IMR-90 (cell line): ENCODE measurements around the gene SNRPB2. TPM values are rescaled to one million over a fixed set of nuclear protein-coding genes. Genes with fewer than 3 reads are reported as not detected.

Experiments used
- ATAC-seq: fragments of 200-7000 bp; cut with Tn5 transposase; 2 replicates; pipeline ENCODE4 v1.9.1; 2020; ENCODE audit warnings: low read depth, mild to moderate bottlenecking, moderate library complexity
- BruUV-seq: library from RNA; stranded (reverse); fragments of 400-500 nt; replicated peaks from 2 replicates; lab custom pipeline; 2021; lab: Mats Ljungman, UMichigan
- CTCF ChIA-PET: fragments of 300-600 bp; formaldehyde crosslinking; extraction: SDS; loops from one replicate; lab custom pipeline; 2021; ENCODE audit warnings: antibody characterized with exemption; lab: Yijun Ruan, JAX
- POLR2A ChIA-PET: fragments of 300-600 bp; sonication (Branson Sonifier 250); formaldehyde crosslinking; loops from one replicate; lab custom pipeline; 2022; ENCODE audit warnings: antibody characterized with exemption; ENCODE audit not compliant: unreplicated experiment; lab: Charles Lee
- DNase-seq: peaks from one replicate; pipeline ENCODE4 v3.0.0; 2013
- H2AFZ ChIP-seq: replicated peaks from 2 replicates; pipeline ENCODE3; 2013; ENCODE audit warnings: low read length, mild to moderate bottlenecking; ENCODE audit not compliant: poor library complexity
- H2AK5ac ChIP-seq: 2 replicates; pipeline ENCODE4 v1.6.1; 2013; ENCODE audit warnings: low read depth, low read length, inconsistent platforms
- H2AK9ac ChIP-seq: replicated peaks from 2 replicates; pipeline ENCODE3; 2013; ENCODE audit warnings: mild to moderate bottlenecking, low read depth, low read length, moderate library complexity; ENCODE audit not compliant: poor library complexity
- H2BK120ac ChIP-seq: 2 replicates; pipeline ENCODE4 v1.6.1; 2013; ENCODE audit warnings: low read depth, low read length, inconsistent platforms
- H2BK15ac ChIP-seq: 3 replicates; pipeline ENCODE4 v1.6.1; 2013; ENCODE audit warnings: low read depth, low read length, inconsistent platforms
- H2BK20ac ChIP-seq: 2 replicates; pipeline ENCODE4 v1.6.1; 2013; ENCODE audit warnings: low read depth, mild to moderate bottlenecking, inconsistent platforms, low read length, moderate library complexity
- H2BK5ac ChIP-seq: 2 replicates; pipeline ENCODE4 v1.6.1; 2013; ENCODE audit warnings: mild to moderate bottlenecking, low read depth, low read length, inconsistent platforms; ENCODE audit not compliant: poor library complexity, severe bottlenecking
- H3K14ac ChIP-seq: replicated peaks from 2 replicates; pipeline ENCODE4 v1.6.1; 2013; ENCODE audit warnings: low read depth, low read length, inconsistent platforms
- H3K18ac ChIP-seq: 2 replicates; pipeline ENCODE4 v1.6.1; 2013; ENCODE audit warnings: low read depth, low read length, control low read depth
- H3K23ac ChIP-seq: 2 replicates; pipeline ENCODE4 v1.6.1; 2013; ENCODE audit warnings: low read depth, low read length, inconsistent platforms
- H3K27ac ChIP-seq: 2 replicates; pipeline ENCODE4 v1.5.1; 2013; ENCODE audit warnings: mild to moderate bottlenecking, control low read depth, low read length; ENCODE audit not compliant: insufficient read depth
- H3K27me3 ChIP-seq: 2 replicates; pipeline ENCODE4 v1.6.1; 2013; ENCODE audit warnings: low read length; ENCODE audit not compliant: control insufficient read depth, insufficient read depth
- H3K36me3 ChIP-seq: 2 replicates; pipeline ENCODE4 v1.6.1; 2013; ENCODE audit warnings: low read length, mixed read lengths; ENCODE audit not compliant: control insufficient read depth, insufficient read depth
- H3K4ac ChIP-seq: 2 replicates; pipeline ENCODE4 v1.6.1; 2013; ENCODE audit warnings: low read depth, low read length, inconsistent platforms
- H3K4me1 ChIP-seq: 2 replicates; pipeline ENCODE4 v1.6.1; 2013; ENCODE audit warnings: low read length, mixed read lengths; ENCODE audit not compliant: control insufficient read depth, insufficient read depth
- H3K4me2 ChIP-seq: 2 replicates; pipeline ENCODE4 v1.6.1; 2013; ENCODE audit warnings: low read depth, mild to moderate bottlenecking, control low read depth, low read length, moderate library complexity
- H3K4me3 ChIP-seq: 2 replicates; pipeline ENCODE4 v1.5.1; 2013; ENCODE audit warnings: low read depth, mild to moderate bottlenecking, control low read depth, low read length, moderate library complexity; ENCODE audit not compliant: insufficient read depth
- H3K56ac ChIP-seq: 2 replicates; pipeline ENCODE4 v1.6.1; 2013; ENCODE audit warnings: low read length, inconsistent platforms; ENCODE audit not compliant: insufficient read depth; ENCODE audit errors: extremely low read depth
- H3K79me1 ChIP-seq, 2 experiments: 2 replicates each; pipeline ENCODE4 v1.6.1; 2013; ENCODE audit warnings: low read length in 2 of 2, inconsistent platforms in 1 of 2, low read depth in 1 of 2
- H3K9ac ChIP-seq: 2 replicates; pipeline ENCODE4 v1.6.1; 2013; ENCODE audit warnings: low read depth, low read length, control low read depth
- H3K9me1 ChIP-seq: 2 replicates; pipeline ENCODE4 v1.6.1; 2013; ENCODE audit warnings: low read length, inconsistent platforms; ENCODE audit not compliant: insufficient read depth
- H3K9me3 ChIP-seq: 2 replicates; pipeline ENCODE4 v1.6.1; 2013; ENCODE audit warnings: low read length; ENCODE audit not compliant: control insufficient read depth, insufficient read depth
- H4K20me1 ChIP-seq: 2 replicates; pipeline ENCODE4 v1.6.1; 2013; ENCODE audit warnings: low read length, inconsistent platforms; ENCODE audit not compliant: insufficient read depth
- H4K5ac ChIP-seq: 2 replicates; pipeline ENCODE4 v1.6.1; 2013; ENCODE audit warnings: mild to moderate bottlenecking, low read depth, low read length, control low read depth
- H4K8ac ChIP-seq, 2 experiments: 2 replicates each; pipeline ENCODE4 v1.6.1; 2013; ENCODE audit warnings: low read depth in 2 of 2, low read length in 2 of 2, control low read depth in 1 of 2, inconsistent platforms in 1 of 2
- H4K91ac ChIP-seq: 2 replicates; pipeline ENCODE4 v1.6.1; 2013; ENCODE audit warnings: low read depth, low read length, inconsistent platforms; ENCODE audit not compliant: insufficient read depth
- BHLHE40 ChIP-seq: fragments of 150-350 bp; IDR thresholded peaks from 2 replicates; pipeline ENCODE4 v1.6.1; 2016; ENCODE audit warnings: mild to moderate bottlenecking, low read depth, low read length
- CEBPB ChIP-seq: IDR thresholded peaks from 2 replicates; pipeline ENCODE4 v1.6.1; 2012; ENCODE audit warnings: low read depth, low read length, improper control_type of control experiment
- CHD1 ChIP-seq: IDR thresholded peaks from 2 replicates; pipeline ENCODE4 v1.6.1; 2012; ENCODE audit warnings: low read depth, low read length, improper control_type of control experiment
- FOS ChIP-seq: fragments of 150-350 bp; IDR thresholded peaks from 2 replicates; pipeline ENCODE4 v1.6.1; 2016; ENCODE audit warnings: low read depth, low read length
- MAFK ChIP-seq: IDR thresholded peaks from 2 replicates; pipeline ENCODE4 v1.6.1; 2012; ENCODE audit warnings: low read depth, low read length, improper control_type of control experiment
- MAZ ChIP-seq: IDR thresholded peaks from 2 replicates; pipeline ENCODE4 v1.6.1; 2012; ENCODE audit warnings: low read depth, mild to moderate bottlenecking, low read length, improper control_type of control experiment, moderate library complexity, borderline replicate concordance
- MXI1 ChIP-seq: IDR thresholded peaks from 2 replicates; pipeline ENCODE4 v1.6.1; 2012; ENCODE audit warnings: low read depth, mild to moderate bottlenecking, low read length, moderate library complexity, borderline replicate concordance
- NFE2L2 ChIP-seq: fragments of 150-350 bp; IDR thresholded peaks from 2 replicates; pipeline ENCODE4 v1.6.1; 2016; ENCODE audit warnings: low read depth, mild to moderate bottlenecking, low read length
- POLR2A ChIP-seq: IDR thresholded peaks from 2 replicates; pipeline ENCODE4 v1.6.1; 2012; ENCODE audit warnings: mild to moderate bottlenecking, low read depth, low read length
- RAD21 ChIP-seq: IDR thresholded peaks from 2 replicates; pipeline ENCODE4 v1.6.1; 2012; ENCODE audit warnings: low read length, improper control_type of control experiment
- RCOR1 ChIP-seq: IDR thresholded peaks from 2 replicates; pipeline ENCODE4 v1.6.1; 2012; ENCODE audit warnings: mild to moderate bottlenecking, low read length, improper control_type of control experiment; ENCODE audit not compliant: insufficient replicate concordance
- RFX5 ChIP-seq: IDR thresholded peaks from 2 replicates; pipeline ENCODE4 v1.8.0; 2012; ENCODE audit warnings: low read depth, mild to moderate bottlenecking, low read length, moderate library complexity
- SMC3 ChIP-seq: fragments of 150-350 bp; IDR thresholded peaks from 2 replicates; pipeline ENCODE4 v1.6.1; 2016; ENCODE audit warnings: low read depth, mild to moderate bottlenecking, antibody characterized with exemption, low read length, moderate library complexity
- WGBS, 2 experiments: methylation state at CpG; one replicate each; pipeline versions ENCODE4 v1.1.5 to v1.1.7; 2013; ENCODE audit warnings: missing lambda C conversion rate in 2 of 2; ENCODE audit not compliant: insufficient read length in 1 of 2; ENCODE audit errors: extremely low coverage in 2 of 2; 5-methylcytosine and 5-hydroxymethylcytosine counted together
- dilution Hi-C: fragments of 300-500 bp; cut with HindIII; formaldehyde crosslinking; loops from one replicate; pipeline ENCODE4 v1.14.3; 2018; ENCODE audit warnings: low sequenced_read_pairs; ENCODE audit not compliant: unreplicated experiment
- in situ Hi-C: fragments of 300-500 bp; cut with MboI; formaldehyde crosslinking; loops from 3 replicates; pipeline ENCODE4 v1.14.3; 2019; ENCODE audit warnings: low sequenced_read_pairs, inconsistent platforms, mixed read lengths
- intact Hi-C: fragments of 100-400 bp; cut with micrococcal nuclease; formaldehyde crosslinking; loops from 2 replicates; pipeline ENCODE4 v1.10.0; 2022
- polyA plus RNA-seq, 3 experiments: library from polyadenylated mRNA; depleted of rRNA; stranded (reverse); fragments of >200 nt; gene quantifications; 2 replicates each; pipeline ENCODE4 v1.2.3, GENCODE V29; 2012; ENCODE audit warnings: low replicate concordance in 1 of 3
- total RNA-seq: library from RNA; depleted of rRNA; stranded (reverse); fragments of >200 nt; gene quantifications from 2 replicates; pipeline ENCODE4 v1.2.3, GENCODE V29; 2012
- TF ChIP-seq, protein P1 (sequence below): fragments of 150-350 bp; IDR thresholded peaks from 2 replicates; pipeline ENCODE4 v1.6.1; 2016; ENCODE audit warnings: low read depth, mild to moderate bottlenecking, low read length, moderate library complexity, borderline replicate concordance
- TF ChIP-seq, protein P2 (sequence below): conservative IDR thresholded peaks from 2 replicates; pipeline ENCODE4 v1.5.1; 2012; ENCODE audit warnings: mild to moderate bottlenecking, low read depth, low read length, improper control_type of control experiment
- TF ChIP-seq, protein P3 (sequence below): fragments of 150-350 bp; IDR thresholded peaks from 2 replicates; pipeline ENCODE4 v1.6.1; 2017; ENCODE audit warnings: mild to moderate bottlenecking, antibody characterized with exemption, low read length, low read depth

The SNRPB2 gene
- total and polyA plus RNA-seq, 2 of the 4 experiments (the other 2 are of a cell fraction) = 27.1 to 65.6 TPM

DNA sequence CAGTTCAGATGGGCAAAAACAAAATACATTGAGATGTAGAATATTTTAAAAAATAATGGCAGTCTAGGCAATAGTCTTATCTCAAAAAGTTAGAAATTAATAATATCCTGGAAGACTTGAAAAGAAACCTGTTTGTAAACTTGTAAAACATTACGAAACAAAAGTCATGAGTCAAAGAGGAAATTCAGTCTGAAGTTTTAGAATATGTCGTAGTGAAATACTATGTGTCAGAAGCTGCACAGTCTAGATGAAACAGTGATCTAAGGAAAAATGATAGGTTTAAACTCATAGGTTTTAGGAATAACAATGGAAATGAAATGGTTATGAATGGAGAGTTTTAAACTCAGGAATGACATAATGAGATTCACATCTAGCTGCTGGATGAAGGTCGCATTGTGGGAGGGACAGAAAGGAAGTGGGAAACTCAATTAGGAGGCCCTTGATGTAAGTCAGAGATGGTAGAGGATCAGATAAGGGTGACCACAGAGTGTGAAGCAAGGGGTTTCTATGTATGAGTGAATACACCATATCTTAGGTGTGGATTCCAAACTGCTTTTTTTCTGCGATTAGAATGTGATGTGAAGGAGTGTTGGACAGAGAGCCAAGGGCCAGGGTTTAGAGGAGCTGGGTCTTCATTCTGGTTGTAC is 2.8 kb downstream of the SNRPB2 start:
- TF ChIP-seq, protein P1, sequence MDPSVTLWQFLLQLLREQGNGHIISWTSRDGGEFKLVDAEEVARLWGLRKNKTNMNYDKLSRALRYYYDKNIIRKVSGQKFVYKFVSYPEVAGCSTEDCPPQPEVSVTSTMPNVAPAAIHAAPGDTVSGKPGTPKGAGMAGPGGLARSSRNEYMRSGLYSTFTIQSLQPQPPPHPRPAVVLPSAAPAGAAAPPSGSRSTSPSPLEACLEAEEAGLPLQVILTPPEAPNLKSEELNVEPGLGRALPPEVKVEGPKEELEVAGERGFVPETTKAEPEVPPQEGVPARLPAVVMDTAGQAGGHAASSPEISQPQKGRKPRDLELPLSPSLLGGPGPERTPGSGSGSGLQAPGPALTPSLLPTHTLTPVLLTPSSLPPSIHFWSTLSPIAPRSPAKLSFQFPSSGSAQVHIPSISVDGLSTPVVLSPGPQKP = no peak
- TF ChIP-seq FOS = no peak
- TF ChIP-seq BHLHE40 = no peak
- no peak for TF ChIP-seq MAFK
- TF ChIP-seq, protein P2, sequence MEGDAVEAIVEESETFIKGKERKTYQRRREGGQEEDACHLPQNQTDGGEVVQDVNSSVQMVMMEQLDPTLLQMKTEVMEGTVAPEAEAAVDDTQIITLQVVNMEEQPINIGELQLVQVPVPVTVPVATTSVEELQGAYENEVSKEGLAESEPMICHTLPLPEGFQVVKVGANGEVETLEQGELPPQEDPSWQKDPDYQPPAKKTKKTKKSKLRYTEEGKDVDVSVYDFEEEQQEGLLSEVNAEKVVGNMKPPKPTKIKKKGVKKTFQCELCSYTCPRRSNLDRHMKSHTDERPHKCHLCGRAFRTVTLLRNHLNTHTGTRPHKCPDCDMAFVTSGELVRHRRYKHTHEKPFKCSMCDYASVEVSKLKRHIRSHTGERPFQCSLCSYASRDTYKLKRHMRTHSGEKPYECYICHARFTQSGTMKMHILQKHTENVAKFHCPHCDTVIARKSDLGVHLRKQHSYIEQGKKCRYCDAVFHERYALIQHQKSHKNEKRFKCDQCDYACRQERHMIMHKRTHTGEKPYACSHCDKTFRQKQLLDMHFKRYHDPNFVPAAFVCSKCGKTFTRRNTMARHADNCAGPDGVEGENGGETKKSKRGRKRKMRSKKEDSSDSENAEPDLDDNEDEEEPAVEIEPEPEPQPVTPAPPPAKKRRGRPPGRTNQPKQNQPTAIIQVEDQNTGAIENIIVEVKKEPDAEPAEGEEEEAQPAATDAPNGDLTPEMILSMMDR = no peak
- TF ChIP-seq MAZ = no peak
- no peak for TF ChIP-seq RAD21
- TF ChIP-seq RCOR1 = no peak
- TF ChIP-seq CEBPB = no peak
- no peak for TF ChIP-seq NFE2L2
- no peak for TF ChIP-seq RFX5
- TF ChIP-seq POLR2A = no peak
- TF ChIP-seq, protein P3, sequence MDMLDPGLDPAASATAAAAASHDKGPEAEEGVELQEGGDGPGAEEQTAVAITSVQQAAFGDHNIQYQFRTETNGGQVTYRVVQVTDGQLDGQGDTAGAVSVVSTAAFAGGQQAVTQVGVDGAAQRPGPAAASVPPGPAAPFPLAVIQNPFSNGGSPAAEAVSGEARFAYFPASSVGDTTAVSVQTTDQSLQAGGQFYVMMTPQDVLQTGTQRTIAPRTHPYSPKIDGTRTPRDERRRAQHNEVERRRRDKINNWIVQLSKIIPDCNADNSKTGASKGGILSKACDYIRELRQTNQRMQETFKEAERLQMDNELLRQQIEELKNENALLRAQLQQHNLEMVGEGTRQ = no peak
- no peak for TF ChIP-seq SMC3
- TF ChIP-seq MXI1 = no peak
- no peak for TF ChIP-seq CHD1
- Histone ChIP-seq H4K8ac (no peak overlapping the region), H3K9ac (no peak overlapping the region), H3K9me1 (peaks cover 4% of the 10 kb centered on the region), H4K20me1 (0 out of 2 replicates have a peak, but pooled peaks cover 5% of the 10 kb centered on the region), H3K27ac (no peak overlapping the region), H3K9me3 (no peaks in the 10 kb centered on the region), H2AFZ (no peak overlapping the region), H3K4ac (no peak overlapping the region), H4K91ac (no peak overlapping the region), H3K23ac (no peak overlapping the region), H3K36me3 (peaks cover 10% of the 10 kb centered on the region), H3K4me1 (no peaks in the 10 kb centered on the region; the same call in 1 of the 2 replicates), H3K14ac (no peak overlapping the region), H2AK5ac (no peak overlapping the region), H2BK20ac (no peak overlapping the region), H2BK120ac (no peak overlapping the region), H4K5ac (no peak overlapping the region), H2BK5ac (no peak overlapping the region), H3K4me2 (no peak overlapping the region), H3K79me1 (peaks cover 22 to 34% of the 10 kb centered on the region in 2 experiments), H3K56ac (no peak overlapping the region), H3K27me3 (no peaks in the 10 kb centered on the region), H3K18ac (no peak overlapping the region), H2AK9ac (no peak overlapping the region), H3K4me3 (no peak overlapping the region), H2BK15ac (no peak overlapping the region)
- WGBS, 2 experiments = 95% methylated on average over 3 of the region's 4 CpGs; no CpG with 5 or more reads in 1 of the 2 experiments
- ATAC-seq (no peak), DNase-seq (no peak)
- CTCF ChIA-PET = no interaction called here
- BruUV-seq = no TSS peak
- POLR2A ChIA-PET = no interaction called here
- intact Hi-C loops = loop anchor here (10.0 kb wide), 2 partner anchors 158 to 218 kb away; partner anchors contain the start of gene KIF16B
- dilution Hi-C loops = no loop called here
- in situ Hi-C loops = loop anchor here (10.0 kb wide), 1 partner anchor 218 kb away; no protein-coding TSS in a partner anchor
